ENCODE data around the gene NDUFAF3.

The NDUFAF3 gene

DNA sequence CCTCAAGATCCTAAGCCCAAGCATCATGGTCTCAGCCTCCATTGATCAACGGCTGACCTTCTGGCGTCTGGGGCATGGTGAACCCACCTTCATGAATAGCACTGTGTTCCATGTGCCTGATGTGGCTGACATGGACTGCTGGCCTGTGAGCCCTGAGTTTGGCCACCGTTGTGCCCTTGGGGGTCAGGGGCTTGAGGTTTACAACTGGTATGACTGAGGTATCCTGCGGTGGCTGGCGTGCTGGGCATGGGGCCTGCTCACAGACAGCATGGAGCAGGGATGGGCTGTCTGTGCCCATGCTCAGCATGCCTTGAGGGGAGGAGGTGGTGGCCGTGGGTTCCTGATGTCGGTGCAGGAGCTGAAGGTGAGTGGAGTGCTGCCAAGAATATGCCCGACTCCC, 6.8 kb upstream of the NDUFAF3 start:
- no peak for DNase-seq (ENCODE audit: low spot score)
- no peak for TF ChIP-seq CTCF (IDR thresholded peaks at IDR 0.05; ENCODE audit: extremely low read depth, insufficient read depth, missing control alignments)
- in situ Hi-C loops (cut with MboI; ENCODE audit: low pct_unique_long_range_greater_than_20kb, low sequenced_read_pairs, unreplicated experiment): no loop called here

GRCh38 chr3:49015765-49016164, 6.2 kb upstream of the NDUFAF3 start:
- in situ Hi-C loops (cut with MboI; ENCODE audit: low pct_unique_long_range_greater_than_20kb, low sequenced_read_pairs, unreplicated experiment): no loop called here
- no peak for DNase-seq (ENCODE audit: low spot score)
- TF ChIP-seq CTCF (IDR thresholded peaks at IDR 0.05; ENCODE audit: extremely low read depth, insufficient read depth, missing control alignments): no peak

- in situ Hi-C loops (cut with MboI; ENCODE audit: low pct_unique_long_range_greater_than_20kb, low sequenced_read_pairs, unreplicated experiment): no loop called here
- no peak for TF ChIP-seq CTCF (IDR thresholded peaks at IDR 0.05; ENCODE audit: extremely low read depth, insufficient read depth, missing control alignments)
- DNase-seq (ENCODE audit: low spot score): no peak
Measured at GRCh38 chr3:49016414-49017228, 5.3 kb upstream of the NDUFAF3 start.

- in situ Hi-C loops (cut with MboI; ENCODE audit: low pct_unique_long_range_greater_than_20kb, low sequenced_read_pairs, unreplicated experiment): no loop called here
- no peak for DNase-seq (ENCODE audit: low spot score)
- TF ChIP-seq CTCF (IDR thresholded peaks at IDR 0.05; ENCODE audit: extremely low read depth, insufficient read depth, missing control alignments): no peak
Measured at GRCh38 chr3:49017229-49017970, 4.5 kb upstream of the NDUFAF3 start.

DNA sequence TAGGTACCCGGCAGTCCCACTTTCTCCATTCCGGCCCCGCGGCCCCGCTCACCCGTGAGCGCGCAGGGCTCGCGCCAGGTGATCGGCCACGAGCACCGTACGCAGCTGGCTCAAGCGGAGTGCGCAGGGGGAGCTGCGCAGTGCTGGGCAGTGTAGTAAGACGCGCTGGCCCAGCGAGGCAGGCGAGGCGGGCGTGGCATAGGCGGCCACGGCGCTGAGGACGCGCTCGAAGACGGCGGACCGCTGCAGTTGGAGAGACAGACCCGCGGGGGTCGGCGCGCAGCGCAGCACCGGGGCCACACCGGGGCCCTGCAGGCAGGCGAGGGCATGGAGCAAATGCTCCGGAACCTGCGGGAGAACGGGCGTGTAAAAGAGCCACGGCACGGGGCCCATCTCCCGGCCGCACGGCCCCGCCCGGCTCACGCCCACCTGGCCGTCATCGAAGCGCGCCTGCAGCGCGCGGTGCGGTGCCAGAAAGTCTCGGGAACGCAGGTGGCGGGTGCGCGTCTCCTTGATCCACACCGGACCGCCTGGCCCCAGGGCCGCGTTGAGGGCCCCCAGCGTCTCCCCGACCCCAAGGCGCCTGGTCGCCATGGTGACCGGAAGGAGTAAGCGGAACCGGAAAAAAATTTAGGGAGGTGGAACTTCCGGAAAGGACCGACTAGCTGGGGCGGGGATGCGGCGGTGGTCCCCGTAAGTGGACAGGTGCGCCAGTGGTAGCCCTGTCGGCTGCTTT, 3.8 kb upstream of the NDUFAF3 start, which contains the start of gene DALRD3:
DALRD3 (minus strand) TSS at position 610 of the 736 bp plus-strand sequence; CDS start at position 594, 16 bp downstream.
- in situ Hi-C loops (cut with MboI; ENCODE audit: low pct_unique_long_range_greater_than_20kb, low sequenced_read_pairs, unreplicated experiment): no loop called here
- DNase-seq (ENCODE audit: low spot score): peak; percentile 92
- TF ChIP-seq CTCF (IDR thresholded peaks at IDR 0.05; ENCODE audit: extremely low read depth, insufficient read depth, missing control alignments): no peak

GRCh38 chr3:49018707-49019006, 3.3 kb upstream of the NDUFAF3 start:
- in situ Hi-C loops (cut with MboI; ENCODE audit: low pct_unique_long_range_greater_than_20kb, low sequenced_read_pairs, unreplicated experiment): no loop called here
- DNase-seq (ENCODE audit: low spot score): no peak
- TF ChIP-seq CTCF (IDR thresholded peaks at IDR 0.05; ENCODE audit: extremely low read depth, insufficient read depth, missing control alignments): no peak
